SH-SY5Y (cell line): ENCODE data around the gene SORBS2.

Experiments used
- GATA2 ChIP-seq: IDR thresholded peaks from 2 replicates; pipeline ENCODE4 v1.6.1; 2011; ENCODE audit warnings: mild to moderate bottlenecking, low read depth, low read length
- GATA3 ChIP-seq: IDR thresholded peaks from 2 replicates; pipeline ENCODE4 v1.6.1; 2011; ENCODE audit warnings: low read depth, mild to moderate bottlenecking, low read length, moderate library complexity

The SORBS2 gene

GRCh38 chr4:185660340-185660739, 151.7 kb downstream of the SORBS2 start:
- TF ChIP-seq GATA2 (no peak), GATA3 (no peak)

- TF ChIP-seq GATA3 = peak; percentile 56
- peak; percentile 65 for TF ChIP-seq GATA2
These were observed 154.3 kb downstream of the SORBS2 start for GRCh38 chr4:185657699-185658098.

GRCh38 chr4:185657183-185657582, 154.8 kb downstream of the SORBS2 start:
- TF ChIP-seq GATA3 = no peak
- TF ChIP-seq GATA2 = no peak

- TF ChIP-seq GATA2 (no peak), GATA3 (no peak)
These were observed 155.5 kb downstream of the SORBS2 start for GRCh38 chr4:185656467-185656931.

GRCh38 chr4:185654965-185655554, 156.9 kb downstream of the SORBS2 start:
- TF ChIP-seq GATA3 (no peak), GATA2 (no peak)

GRCh38 chr4:185654311-185654710, 157.7 kb downstream of the SORBS2 start:
- TF ChIP-seq GATA2 (no peak), GATA3 (no peak)

- TF ChIP-seq GATA2 (no peak), GATA3 (no peak)
These were observed 160.1 kb downstream of the SORBS2 start for GRCh38 chr4:185651851-185652250.

- TF ChIP-seq GATA3 (no peak), GATA2 (no peak)
These were observed 160.8 kb downstream of the SORBS2 start for GRCh38 chr4:185651137-185651677.

GRCh38 chr4:185648631-185649030, 163.4 kb downstream of the SORBS2 start:
- TF ChIP-seq GATA3 (no peak), GATA2 (no peak)

- no peak for TF ChIP-seq GATA2
- no peak for TF ChIP-seq GATA3
These were observed 166.6 kb downstream of the SORBS2 start for GRCh38 chr4:185645403-185645802.

- TF ChIP-seq GATA3 (peak; percentile 23; the same call in 1 of the 2 replicates), GATA2 (no peak; the same call in 1 of the 2 replicates)
These were observed 167.6 kb downstream of the SORBS2 start for GRCh38 chr4:185644408-185644807.

- TF ChIP-seq GATA3 (no peak), GATA2 (no peak)
These were observed 169.1 kb downstream of the SORBS2 start for GRCh38 chr4:185642907-185643306.

GRCh38 chr4:185640811-185641675, 171.0 kb downstream of the SORBS2 start:
- TF ChIP-seq GATA2 (no peak), GATA3 (no peak)

- TF ChIP-seq GATA3 (no peak), GATA2 (no peak)
These were observed 173.3 kb downstream of the SORBS2 start for GRCh38 chr4:185638548-185639301.

GRCh38 chr4:185638093-185638492, 173.9 kb downstream of the SORBS2 start:
- TF ChIP-seq GATA2 (no peak), GATA3 (no peak)
